ENCODE data around the gene TTLL6. TPM values are rescaled to one million over a fixed set of nuclear protein-coding genes. Genes with fewer than 3 reads are reported as not detected.
A peak's percentile ranks its signal among the peaks of the same experiment; 100 is the strongest.

Gene TTLL6
- total RNA-seq, 4 donors from 2014 or later: 0.19 TPM; not detected in 3

DNA sequence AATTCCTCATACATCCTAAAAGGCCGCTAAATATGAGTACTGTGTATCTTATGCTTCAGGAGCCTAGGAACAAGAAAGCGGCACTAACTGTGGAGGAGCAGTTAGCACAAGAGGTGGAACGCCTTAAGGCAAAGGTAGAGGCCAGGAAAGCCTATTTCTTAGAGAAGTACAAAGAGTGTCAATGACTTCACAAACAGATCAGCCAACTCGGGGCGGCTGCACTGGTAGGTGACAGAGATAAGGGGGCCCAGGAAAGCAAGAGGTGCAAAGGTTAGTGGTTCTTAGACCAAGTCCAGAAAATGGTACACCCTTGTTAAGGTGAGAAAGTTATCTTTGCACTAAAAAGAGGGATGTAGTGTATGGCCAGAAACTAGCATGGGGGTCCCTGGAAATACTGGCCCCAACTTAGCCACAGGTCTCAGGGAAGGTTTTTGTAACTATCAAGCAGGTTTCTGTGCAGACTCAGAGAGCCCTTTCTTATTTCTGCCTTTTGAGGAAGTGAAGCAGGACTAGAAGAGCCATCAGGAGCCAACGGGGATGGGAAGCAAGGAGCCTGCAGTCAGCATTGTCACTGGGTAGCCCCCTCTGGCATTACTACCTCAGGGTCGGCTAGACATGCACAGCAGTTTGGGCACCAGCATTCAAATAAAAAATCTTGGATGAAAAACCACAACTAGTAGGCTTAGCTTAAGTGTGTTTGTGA is 37.9 kb upstream of the TTLL6 start:
- H3K27ac ChIP-seq: no peak overlapping the region
- intact Hi-C loops (cut with DNase I): no loop called here
- no peaks in the 10 kb centered on the region for H3K27me3 ChIP-seq
- 83 to 94% methylated on average over 6 of the region's 7 CpGs for WGBS, 2 donors
- H3K9me3 ChIP-seq: no peaks in the 10 kb centered on the region
- DNase-seq: no peak
- no peak overlapping the region for H3K4me3 ChIP-seq
- H3K4me1 ChIP-seq: no peaks in the 10 kb centered on the region
- TF ChIP-seq, protein P1, sequence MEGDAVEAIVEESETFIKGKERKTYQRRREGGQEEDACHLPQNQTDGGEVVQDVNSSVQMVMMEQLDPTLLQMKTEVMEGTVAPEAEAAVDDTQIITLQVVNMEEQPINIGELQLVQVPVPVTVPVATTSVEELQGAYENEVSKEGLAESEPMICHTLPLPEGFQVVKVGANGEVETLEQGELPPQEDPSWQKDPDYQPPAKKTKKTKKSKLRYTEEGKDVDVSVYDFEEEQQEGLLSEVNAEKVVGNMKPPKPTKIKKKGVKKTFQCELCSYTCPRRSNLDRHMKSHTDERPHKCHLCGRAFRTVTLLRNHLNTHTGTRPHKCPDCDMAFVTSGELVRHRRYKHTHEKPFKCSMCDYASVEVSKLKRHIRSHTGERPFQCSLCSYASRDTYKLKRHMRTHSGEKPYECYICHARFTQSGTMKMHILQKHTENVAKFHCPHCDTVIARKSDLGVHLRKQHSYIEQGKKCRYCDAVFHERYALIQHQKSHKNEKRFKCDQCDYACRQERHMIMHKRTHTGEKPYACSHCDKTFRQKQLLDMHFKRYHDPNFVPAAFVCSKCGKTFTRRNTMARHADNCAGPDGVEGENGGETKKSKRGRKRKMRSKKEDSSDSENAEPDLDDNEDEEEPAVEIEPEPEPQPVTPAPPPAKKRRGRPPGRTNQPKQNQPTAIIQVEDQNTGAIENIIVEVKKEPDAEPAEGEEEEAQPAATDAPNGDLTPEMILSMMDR (IDR thresholded peaks at IDR 0.05): no peak
- TF ChIP-seq POLR2A (IDR thresholded peaks at IDR 0.05): no peak
- H3K36me3 ChIP-seq: peaks cover 33 to 98% (median 68%) of the 10 kb centered on the region in 3 donors

- TF ChIP-seq POLR2A (IDR thresholded peaks at IDR 0.05): no peak
- H3K27ac ChIP-seq: no peak overlapping the region
- H3K36me3 ChIP-seq: peaks cover 30 to 98% (median 72%) of the 10 kb centered on the region in 3 donors
- no peak overlapping the region for H3K4me3 ChIP-seq
- intact Hi-C loops (cut with DNase I): no loop called here
- peaks cover 0 to 5% (median 0%) of the 10 kb centered on the region in 3 donors for H3K4me1 ChIP-seq
- 92 to 95% methylated on average over 4 of the region's 4 CpGs for WGBS, 2 donors
- DNase-seq: no peak
- no peaks in the 10 kb centered on the region for H3K9me3 ChIP-seq
- H3K27me3 ChIP-seq: no peaks in the 10 kb centered on the region
These were observed 33.8 kb upstream of the TTLL6 start for GRCh38 chr17:48850792-48851323.

GRCh38 chr17:48843187-48843900 is 26.3 kb upstream of the TTLL6 start:
- TF ChIP-seq POLR2A (IDR thresholded peaks at IDR 0.05): no peak
- TF ChIP-seq, protein P1 (IDR thresholded peaks at IDR 0.05): no peak
- Histone ChIP-seq H3K9me3 (no peaks in the 10 kb centered on the region), H3K4me3 (peak overlapping the region in 1 of 4 donors; percentile 60), H3K4me1 (peaks cover 19 to 63% (median 39%) of the 10 kb centered on the region in 3 donors), H3K36me3 (peaks cover 21 to 64% (median 26%) of the 10 kb centered on the region in 3 donors), H3K27ac (peak overlapping the region in 3 of 4 donors; percentile 62 to 91 (median 83)), H3K27me3 (no peaks in the 10 kb centered on the region)
- WGBS, 2 donors: 78 to 80% methylated on average over 6 of the region's 6 CpGs
- intact Hi-C loops (cut with DNase I): no loop called here
- no peak for DNase-seq

- H3K4me3 ChIP-seq: peak overlapping the region in 2 of 4 donors; percentile 29 to 60
- no peak for TF ChIP-seq POLR2A (IDR thresholded peaks at IDR 0.05)
- TF ChIP-seq, protein P1 (IDR thresholded peaks at IDR 0.05): no peak
- peaks cover 19 to 68% (median 43%) of the 10 kb centered on the region in 3 donors for H3K4me1 ChIP-seq
- no peaks in the 10 kb centered on the region for H3K27me3 ChIP-seq
- H3K27ac ChIP-seq: peak overlapping the region; percentile 50 to 91 (median 72)
- WGBS, 2 donors: 73 to 85% methylated on average over 3 of the region's 3 CpGs
- no peak for DNase-seq
- peaks cover 17 to 58% (median 26%) of the 10 kb centered on the region in 3 donors for H3K36me3 ChIP-seq
- no peaks in the 10 kb centered on the region for H3K9me3 ChIP-seq
- intact Hi-C loops (cut with DNase I): no loop called here
These were observed 25.7 kb upstream of the TTLL6 start for GRCh38 chr17:48842746-48843145.

GRCh38 chr17:48841395-48841831 is 24.4 kb upstream of the TTLL6 start:
- no peak for TF ChIP-seq POLR2A (IDR thresholded peaks at IDR 0.05)
- TF ChIP-seq, protein P1 (IDR thresholded peaks at IDR 0.05): no peak
- DNase-seq: no peak
- intact Hi-C loops (cut with DNase I): no loop called here
- Histone ChIP-seq H3K4me3 (peak overlapping the region in 3 of 4 donors; percentile 26 to 60 (median 29)), H3K4me1 (peaks cover 19 to 82% (median 55%) of the 10 kb centered on the region in 3 donors), H3K36me3 (peaks cover 17 to 44% (median 26%) of the 10 kb centered on the region in 3 donors), H3K27me3 (no peaks in the 10 kb centered on the region), H3K9me3 (no peaks in the 10 kb centered on the region), H3K27ac (peak overlapping the region; percentile 82 to 95 (median 87))
- WGBS, 2 donors: 3 to 7% methylated on average over 3 of the region's 3 CpGs
